Ectodermal cell (in vitro differentiated cells): ENCODE results near the gene KDM4D.
"Not testable (repeated sequence)": the region's sequence is repeated elsewhere in the genome, so short reads cannot be mapped to it uniquely, and the experiment has no call there.

ENCODE experiments used
- H3K27ac ChIP-seq: 2 replicates; pipeline ENCODE4 v1.7.0; 2013; ENCODE audit warnings: mild to moderate bottlenecking, low read depth, low read length; ENCODE audit not compliant: insufficient read depth, poor library complexity, severe bottlenecking
- H3K27me3 ChIP-seq: 2 replicates; pipeline ENCODE4 v1.7.0; 2013; ENCODE audit warnings: mild to moderate bottlenecking, low read length; ENCODE audit not compliant: insufficient read depth, control insufficient read depth, poor library complexity, severe bottlenecking
- H3K36me3 ChIP-seq: one replicate; pipeline ENCODE4 v1.7.0; 2013; ENCODE audit warnings: low read length; ENCODE audit not compliant: control insufficient read depth, insufficient read depth
- H3K4me1 ChIP-seq: one replicate; pipeline ENCODE4 v1.7.0; 2013; ENCODE audit warnings: low read length; ENCODE audit not compliant: control insufficient read depth, insufficient read depth
- H3K4me3 ChIP-seq: 2 replicates; pipeline ENCODE4 v1.7.0; 2013; ENCODE audit warnings: low read depth, low read length, control low read depth; ENCODE audit not compliant: insufficient read depth
- H3K9me3 ChIP-seq: 2 replicates; pipeline ENCODE4 v1.7.0; 2013; ENCODE audit warnings: mild to moderate bottlenecking, low read length, moderate library complexity; ENCODE audit not compliant: control insufficient read depth
- WGBS, 2 experiments: methylation state at CpG; one replicate each; pipeline ENCODE4 v1.1.7; 2013; ENCODE audit warnings: missing lambda C conversion rate in 2 of 2; 5-methylcytosine and 5-hydroxymethylcytosine counted together

Gene KDM4D

GRCh38 chr11:94988748-94989147, 15.2 kb downstream of the KDM4D start:
- no peaks in the 10 kb centered on the region for H3K4me1 ChIP-seq
- WGBS, 2 experiments: 87 to 88% methylated on average over 1 of the region's 1 CpG

GRCh38 chr11:94993400-94993943, 20.0 kb downstream of the KDM4D start:
- Histone ChIP-seq H3K4me1 (no peaks in the 10 kb centered on the region), H3K27me3 (peaks cover 4% of the 10 kb centered on the region), H3K27ac (no peak overlapping the region), H3K9me3 (no peaks in the 10 kb centered on the region), H3K36me3 (no peaks in the 10 kb centered on the region), H3K4me3 (no peak overlapping the region)
- no CpG with 5 or more reads among the region's 2 CpGs for WGBS, 2 experiments

More at GRCh38 chr11:94988748-94989147, 15.2 kb downstream of the KDM4D start:
- Histone ChIP-seq H3K27me3 (peaks cover 4% of the 10 kb centered on the region), H3K27ac (no peak overlapping the region), H3K9me3 (no peaks in the 10 kb centered on the region), H3K36me3 (no peaks in the 10 kb centered on the region), H3K4me3 (no peak overlapping the region)

GRCh38 chr11:94997437-94997836, 23.9 kb downstream of the KDM4D start:
- no peak overlapping the region for H3K4me3 ChIP-seq
- WGBS, 2 experiments: 92 to 95% methylated on average over 6 of the region's 6 CpGs
- no peaks in the 10 kb centered on the region for H3K4me1 ChIP-seq
- no peak overlapping the region for H3K27ac ChIP-seq
- no peaks in the 10 kb centered on the region for H3K9me3 ChIP-seq
- no peaks in the 10 kb centered on the region for H3K27me3 ChIP-seq
- H3K36me3 ChIP-seq: no peaks in the 10 kb centered on the region

- Histone ChIP-seq H3K9me3 (no peaks in the 10 kb centered on the region), H3K36me3 (no peaks in the 10 kb centered on the region), H3K27me3 (no peaks in the 10 kb centered on the region), H3K4me1 (no peaks in the 10 kb centered on the region), H3K4me3 (no peak overlapping the region), H3K27ac (no peak overlapping the region)
- 94 to 95% methylated on average over 13 of the region's 13 CpGs for WGBS, 2 experiments
Measured at GRCh38 chr11:94998285-94998684, 24.8 kb downstream of the KDM4D start.

- Histone ChIP-seq H3K9me3 (no peaks in the 10 kb centered on the region), H3K4me3 (no peak overlapping the region), H3K27me3 (no peaks in the 10 kb centered on the region), H3K27ac (no peak overlapping the region), H3K4me1 (no peaks in the 10 kb centered on the region), H3K36me3 (no peaks in the 10 kb centered on the region)
Measured at GRCh38 chr11:95003716-95004115, 30.2 kb downstream of the KDM4D start.

GRCh38 chr11:95005642-95006041, 32.1 kb downstream of the KDM4D start:
- no peaks in the 10 kb centered on the region for H3K9me3 ChIP-seq
- no peak overlapping the region for H3K4me3 ChIP-seq
- no peaks in the 10 kb centered on the region for H3K27me3 ChIP-seq
- no peak overlapping the region for H3K27ac ChIP-seq
- no peaks in the 10 kb centered on the region for H3K36me3 ChIP-seq
- H3K4me1 ChIP-seq: no peaks in the 10 kb centered on the region
- 82 to 92% methylated on average over 1 of the region's 1 CpG for WGBS, 2 experiments

GRCh38 chr11:95011376-95011775, 37.9 kb downstream of the KDM4D start:
- H3K9me3 ChIP-seq: no peaks in the 10 kb centered on the region
- H3K4me3 ChIP-seq: no peak overlapping the region
- no peak overlapping the region for H3K27ac ChIP-seq
- no peaks in the 10 kb centered on the region for H3K27me3 ChIP-seq
- no peaks in the 10 kb centered on the region for H3K36me3 ChIP-seq
- H3K4me1 ChIP-seq: no peaks in the 10 kb centered on the region

- no peaks in the 10 kb centered on the region for H3K9me3 ChIP-seq
- no peaks in the 10 kb centered on the region for H3K4me1 ChIP-seq
- no peak overlapping the region for H3K27ac ChIP-seq
- WGBS, 2 experiments: 87 to 91% methylated on average over 12 of the region's 12 CpGs
- H3K36me3 ChIP-seq: no peaks in the 10 kb centered on the region
- no peak overlapping the region for H3K4me3 ChIP-seq
- no peaks in the 10 kb centered on the region for H3K27me3 ChIP-seq
Measured at GRCh38 chr11:95014184-95014821, 40.8 kb downstream of the KDM4D start.

- Histone ChIP-seq H3K4me1 (no peaks in the 10 kb centered on the region), H3K4me3 (no peak overlapping the region), H3K27ac (no peak overlapping the region), H3K36me3 (no peaks in the 10 kb centered on the region), H3K27me3 (no peaks in the 10 kb centered on the region), H3K9me3 (no peaks in the 10 kb centered on the region)
- WGBS, 2 experiments: 87 to 92% methylated on average over 2 of the region's 2 CpGs
Measured at GRCh38 chr11:95016139-95016538, 42.6 kb downstream of the KDM4D start.

- not testable (repeated sequence) for H3K27ac ChIP-seq, H3K36me3 ChIP-seq, H3K4me3 ChIP-seq, H3K27me3 ChIP-seq, H3K9me3 ChIP-seq, H3K4me1 ChIP-seq
- 93 to 94% methylated on average over 5 of the region's 5 CpGs for WGBS, 2 experiments
Measured at GRCh38 chr11:95021468-95021867, 48.0 kb downstream of the KDM4D start.

GRCh38 chr11:95024958-95025357, 51.4 kb downstream of the KDM4D start, which contains the start of gene KDM4E:
TSS of gene KDM4E (plus strand) at chr11:95025258. CDS start at chr11:95025558, 300 bp downstream.
- 92 to 100% methylated on average over 1 of the region's 1 CpG for WGBS, 2 experiments

More at GRCh38 chr11:95024958-95025357, 51.4 kb downstream of the KDM4D start, which contains the start of gene KDM4E:
- Histone ChIP-seq H3K4me3 (no peak within 1 kb of the TSS), H3K27ac (no peak within 1 kb of the TSS), H3K4me1 (no peaks in the 10 kb centered on the region), H3K36me3 (no peaks in the 10 kb centered on the region), H3K27me3 (no peaks in the 10 kb centered on the region), H3K9me3 (no peaks in the 10 kb centered on the region)
